Heart left ventricle (tissue), 16 donors: ENCODE results near the gene SMIM45. TPM values are rescaled to one million over a fixed set of nuclear protein-coding genes. Genes with fewer than 3 reads are reported as not detected.

Experiments used
- ATAC-seq, 4 donors: fragments of 200-7000 bp; cut with Tn5 transposase; one replicate each; pipeline ENCODE4 v1.9.1; 2020 to 2022; ENCODE audit warnings: moderate library complexity in 4 of 4, mild to moderate bottlenecking in 3 of 4, moderate number of reproducible peaks in 1 of 4
- DNase-seq, 5 donors: peaks; one replicate each; pipeline ENCODE4 v3.0.0-alpha.2; 2020
- H3K27ac ChIP-seq, 12 donors: fragments of 200-600 bp; sonication (generic) in 4 of 12; one replicate each; pipeline versions ENCODE4 v1.5.0 to v1.8.0; 2016 to 2022; ENCODE audit warnings: mild to moderate bottlenecking in 2 of 12
- H3K27me3 ChIP-seq, 9 donors: fragments of 200-600 bp; sonication (generic) in 2 of 9; one replicate each; pipeline versions ENCODE4 v1.5.1 to v1.8.0; 2016 to 2022; ENCODE audit warnings: mild to moderate bottlenecking in 3 of 9
- H3K36me3 ChIP-seq, 9 donors: fragments of 200-600 bp; sonication (generic) in 2 of 9; one replicate each; pipeline versions ENCODE4 v1.5.0 to v1.8.0; 2018 to 2022; ENCODE audit warnings: mild to moderate bottlenecking in 2 of 9
- H3K4me1 ChIP-seq, 12 donors: fragments of 200-600 bp; sonication (generic) in 4 of 12; one replicate each; pipeline versions ENCODE4 v1.5.0 to v1.8.0; 2016 to 2022; ENCODE audit warnings: mild to moderate bottlenecking in 3 of 12
- H3K4me3 ChIP-seq, 12 donors: fragments of 200-600 bp; sonication (generic) in 4 of 12; one replicate each; pipeline versions ENCODE4 v1.5.0 to v1.8.0; 2017 to 2022; ENCODE audit warnings: mild to moderate bottlenecking in 9 of 12, moderate library complexity in 4 of 12
- H3K9me3 ChIP-seq, 12 donors: fragments of 200-600 bp; sonication (generic) in 4 of 12; one replicate each; pipeline versions ENCODE4 v1.5.0 to v1.8.0; 2016 to 2022; ENCODE audit warnings: mild to moderate bottlenecking in 1 of 12
- POLR2A ChIP-seq, 2 donors: fragments of 450-650 bp; IDR thresholded peaks; one replicate each; pipeline ENCODE4 v1.6.1; 2017; ENCODE audit warnings: antibody characterized with exemption in 2 of 2, mild to moderate bottlenecking in 2 of 2, moderate library complexity in 2 of 2
- WGBS, 4 donors: extraction: QIAGEN DNeasy Blood & Tissue Kit in 2 of 4; methylation state at CpG; one replicate each; pipeline versions ENCODE4 v1.1.5 to v1.1.7; 2013 to 2018; 5-methylcytosine and 5-hydroxymethylcytosine counted together
- intact Hi-C, 10 donors: fragments of 100-400 bp; cut with DNase I; formaldehyde crosslinking; loops; one replicate each; pipeline versions ENCODE4 v1.11.1 to v1.14.2; 2022
- polyA plus RNA-seq, 2 donors: library from polyadenylated mRNA; stranded (reverse); fragments of 200-250 nt; gene quantifications; one replicate each; pipeline ENCODE4 v1.2.3, GENCODE V29; 2013
- total RNA-seq, 9 donors: library from RNA; depleted of rRNA in 2 of 9; stranded (reverse); fragments of >200 nt in 2 of 9; fragmentation: NEBNext Ultra II Directional in 3 of 9; extraction: Animal tissue kit (Norgen Biotek cat#: 25700) in 3 of 9; gene quantifications; one replicate each; pipeline versions ENCODE4 v1.1.0 to v1.2.4, GENCODE V29; 2016 to 2023
- TF ChIP-seq, protein P1 (sequence below), 12 donors: fragments of 200-600 bp; sonication (generic) in 4 of 12; IDR thresholded peaks; one replicate each; pipeline versions ENCODE4 v1.5.0 to v1.8.0; 2018 to 2022; ENCODE audit warnings: antibody characterized with exemption in 12 of 12, mild to moderate bottlenecking in 5 of 12
- donor health status: ischemic (EF 13 %, LVEDD 7.1; RV severe dilation, severe dysfunction).
- donor health status: healthy with polysubstance abuse.
- donor health status: DM: no; HTN: yes; CAD: no.
- donor health status: DM: no; HTN: no; CAD: no.
- donor health status: ischemic (EF 25% LVEDD 6.9; RV normal size, moderate dysfunction).
- donor health status: ischemic (EF 25% LVEDD 5.7; RV mildly dilated, moderate dysfunction).
- donor health status: healthy.
- donor health status: DM: yes; HTN: yes; CAD: no.
- donor health status: ischemic (EF 35%, LVEDD 5.7; RV mildly dilated, moderate dysfunction).
- donor health status: nonischemic (EF 11% LVEDD 7.7; RV severe dilation, severe dysfunction).
- donor health status: DM: yes; HTN: yes; CAD: no.
- donor health status: PGD.
- donor health status: ischemic (EF 29% LVEDD 5.4; RV normal size, mild dysfunction).
- donor health status: nonischemic (EF 23%, LVEDD 6.1; RV moderate dilation, normal function).

Gene SMIM45

DNA sequence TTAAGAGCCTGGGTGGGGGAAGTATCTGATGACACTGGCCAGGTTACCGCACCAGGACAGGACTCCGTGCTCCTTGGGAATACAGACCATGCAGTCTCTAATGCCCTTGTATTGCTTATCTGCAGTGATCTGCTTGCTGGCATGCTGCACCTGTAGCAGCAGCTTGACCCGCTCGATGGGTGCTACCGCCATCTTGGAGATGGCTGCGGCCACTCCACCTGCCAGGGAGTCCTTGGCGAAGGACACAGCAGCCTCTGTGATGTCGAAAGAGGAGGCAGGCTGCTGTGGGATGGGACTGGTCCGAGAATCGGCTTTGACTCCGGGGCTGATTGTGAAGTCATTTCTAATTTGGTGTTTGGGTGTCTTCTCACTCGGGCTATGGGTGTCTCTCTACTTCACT, 49.8 kb downstream of the SMIM45 start:
- no peak for TF ChIP-seq POLR2A (IDR thresholded peaks at IDR 0.05)
- TF ChIP-seq, protein P1, sequence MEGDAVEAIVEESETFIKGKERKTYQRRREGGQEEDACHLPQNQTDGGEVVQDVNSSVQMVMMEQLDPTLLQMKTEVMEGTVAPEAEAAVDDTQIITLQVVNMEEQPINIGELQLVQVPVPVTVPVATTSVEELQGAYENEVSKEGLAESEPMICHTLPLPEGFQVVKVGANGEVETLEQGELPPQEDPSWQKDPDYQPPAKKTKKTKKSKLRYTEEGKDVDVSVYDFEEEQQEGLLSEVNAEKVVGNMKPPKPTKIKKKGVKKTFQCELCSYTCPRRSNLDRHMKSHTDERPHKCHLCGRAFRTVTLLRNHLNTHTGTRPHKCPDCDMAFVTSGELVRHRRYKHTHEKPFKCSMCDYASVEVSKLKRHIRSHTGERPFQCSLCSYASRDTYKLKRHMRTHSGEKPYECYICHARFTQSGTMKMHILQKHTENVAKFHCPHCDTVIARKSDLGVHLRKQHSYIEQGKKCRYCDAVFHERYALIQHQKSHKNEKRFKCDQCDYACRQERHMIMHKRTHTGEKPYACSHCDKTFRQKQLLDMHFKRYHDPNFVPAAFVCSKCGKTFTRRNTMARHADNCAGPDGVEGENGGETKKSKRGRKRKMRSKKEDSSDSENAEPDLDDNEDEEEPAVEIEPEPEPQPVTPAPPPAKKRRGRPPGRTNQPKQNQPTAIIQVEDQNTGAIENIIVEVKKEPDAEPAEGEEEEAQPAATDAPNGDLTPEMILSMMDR (IDR thresholded peaks at IDR 0.05) = no peak
- ATAC-seq = no peak
- Histone ChIP-seq H3K36me3 (no peaks in the 10 kb centered on the region), H3K27ac (no peak overlapping the region), H3K27me3 (peaks cover 0 to 10% (median 0%) of the 10 kb centered on the region in 9 donors), H3K4me1 (peaks cover 0 to 15% (median 2%) of the 10 kb centered on the region in 12 donors), H3K9me3 (peaks cover 0 to 9% (median 0%) of the 10 kb centered on the region in 12 donors), H3K4me3 (no peak overlapping the region)
- DNase-seq = no peak
- intact Hi-C loops = loop anchor here in 1 of 10 donors (10.0 kb wide), 1 partner anchor 63 kb away; no protein-coding TSS in a partner anchor
- WGBS, 4 donors = 90 to 95% (median 92%) methylated on average over 12 of the region's 12 CpGs

DNA sequence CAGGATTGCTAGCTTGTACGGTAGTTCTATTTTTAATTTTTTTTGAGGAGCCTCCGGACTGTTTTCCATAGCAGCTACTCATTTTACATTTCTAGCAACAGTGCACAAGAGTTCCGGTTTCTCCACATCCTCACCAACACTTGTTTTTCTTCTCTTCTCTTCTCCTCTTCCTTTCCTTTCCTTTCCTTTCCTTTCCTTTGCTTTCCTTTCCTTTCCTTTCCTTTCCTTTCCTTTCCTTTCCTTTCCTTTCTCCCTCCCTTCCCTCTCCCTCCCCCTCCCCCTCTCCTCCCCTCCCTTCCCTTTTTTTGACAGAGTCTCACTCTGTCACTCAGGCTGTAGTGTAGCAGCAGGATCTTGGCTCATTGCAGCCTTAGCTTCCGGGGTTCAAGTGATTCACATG, 56.0 kb downstream of the SMIM45 start:
- DNase-seq (no peak), ATAC-seq (no peak)
- Histone ChIP-seq H3K9me3 (peaks cover 0 to 36% (median 17%) of the 10 kb centered on the region in 12 donors), H3K27ac (no peak overlapping the region), H3K27me3 (no peaks in the 10 kb centered on the region), H3K36me3 (no peaks in the 10 kb centered on the region), H3K4me1 (no peaks in the 10 kb centered on the region), H3K4me3 (no peak overlapping the region)
- 61 to 79% (median 74%) methylated on average over 4 of the region's 4 CpGs for WGBS, 4 donors
- TF ChIP-seq, protein P1 (IDR thresholded peaks at IDR 0.05) = no peak
- no peak for TF ChIP-seq POLR2A (IDR thresholded peaks at IDR 0.05)
- intact Hi-C loops = loop anchor here in 1 of 10 donors (10.0 kb wide), 1 partner anchor 57 kb away; no protein-coding TSS in a partner anchor

Other genes with a start within 250 kb of the SMIM45 start
- 10 to 100 TPM in 1 of 9 donors, 1 to 10 TPM in 8; 2.3 to 10.2 (median 3.5) TPM for gene CCDC134, start 151.5 kb upstream of the SMIM45 start, total RNA-seq
- 1 to 10 TPM; 2.2 to 5.0 TPM for gene CCDC134, start 151.5 kb upstream of the SMIM45 start, polyA plus RNA-seq
- gene SREBF2, start 119.0 kb upstream of the SMIM45 start, total RNA-seq = 100 to 1,000 TPM in 3 of 9 donors, 10 to 100 TPM in 6; 49.1 to 109 (median 73.0) TPM
- 100 to 1,000 TPM in 1 of 2 donors, 10 to 100 TPM in 1; 39.4 to 115 TPM for gene SREBF2, start 119.0 kb upstream of the SMIM45 start, polyA plus RNA-seq
- gene SHISA8, start 37.1 kb upstream of the SMIM45 start, total RNA-seq = 1 to 10 TPM in 4 of 9 donors, under 1 TPM in 5; 0.48 to 4.4 (median 1.00) TPM
- gene SHISA8, start 37.1 kb upstream of the SMIM45 start, polyA plus RNA-seq = 1 to 10 TPM in 1 of 2 donors, not detected in 1; 1.7 TPM
- under 1 TPM in 8 of 9 donors, not detected in 1; 0.35 to 0.61 (median 0.44) TPM for gene TNFRSF13C, start 25.3 kb upstream of the SMIM45 start, total RNA-seq
- gene TNFRSF13C, start 25.3 kb upstream of the SMIM45 start, polyA plus RNA-seq = under 1 TPM; 0.07 to 0.34 TPM
- gene CENPM, start 5.0 kb upstream of the SMIM45 start, total RNA-seq = 1 to 10 TPM in 2 of 9 donors, under 1 TPM in 3, not detected in 4; 0.21 to 6.9 (median 0.52) TPM
- gene CENPM, start 5.0 kb upstream of the SMIM45 start, polyA plus RNA-seq = under 1 TPM; 0.30 to 0.79 TPM
- under 1 TPM in 6 of 9 donors, not detected in 3; 0.07 to 0.53 (median 0.23) TPM for gene SEPTIN3, start 17.3 kb downstream of the SMIM45 start, total RNA-seq
- under 1 TPM; 0.03 to 0.08 TPM for gene SEPTIN3, start 17.3 kb downstream of the SMIM45 start, polyA plus RNA-seq
- gene WBP2NL, start 46.6 kb downstream of the SMIM45 start, total RNA-seq = 1 to 10 TPM in 1 of 9 donors, under 1 TPM in 7, not detected in 1; 0.30 to 1.1 (median 0.40) TPM
- gene WBP2NL, start 46.6 kb downstream of the SMIM45 start, polyA plus RNA-seq = under 1 TPM; 0.11 TPM
- gene NAGA, start 118.7 kb downstream of the SMIM45 start, total RNA-seq = 10 to 100 TPM; 10.6 to 48.3 (median 13.8) TPM
- gene NAGA, start 118.7 kb downstream of the SMIM45 start, polyA plus RNA-seq = 10 to 100 TPM in 1 of 2 donors, 1 to 10 TPM in 1; 5.2 to 14.7 TPM
- 1 to 10 TPM; 1.8 to 6.9 (median 4.7) TPM for gene PHETA2, start 122.1 kb downstream of the SMIM45 start, total RNA-seq
- 1 to 10 TPM; 2.6 to 6.3 TPM for gene PHETA2, start 122.1 kb downstream of the SMIM45 start, polyA plus RNA-seq
- gene SMDT1, start 127.5 kb downstream of the SMIM45 start, total RNA-seq = 100 to 1,000 TPM in 7 of 9 donors, 10 to 100 TPM in 2; 15.3 to 179 (median 115) TPM
- gene SMDT1, start 127.5 kb downstream of the SMIM45 start, polyA plus RNA-seq = 100 to 1,000 TPM; 121 to 235 TPM
- gene NDUFA6, start 138.6 kb downstream of the SMIM45 start, total RNA-seq = 100 to 1,000 TPM; 159 to 294 (median 255) TPM
- gene NDUFA6, start 138.6 kb downstream of the SMIM45 start, polyA plus RNA-seq = 100 to 1,000 TPM; 314 to 601 TPM
- under 1 TPM in 8 of 9 donors, not detected in 1; 0.12 to 0.47 (median 0.30) TPM for gene CYP2D6, start 178.7 kb downstream of the SMIM45 start, total RNA-seq
- under 1 TPM; 0.19 to 0.23 TPM for gene CYP2D6, start 178.7 kb downstream of the SMIM45 start, polyA plus RNA-seq